ENCODE results near the gene MADD.

Gene MADD

DNA sequence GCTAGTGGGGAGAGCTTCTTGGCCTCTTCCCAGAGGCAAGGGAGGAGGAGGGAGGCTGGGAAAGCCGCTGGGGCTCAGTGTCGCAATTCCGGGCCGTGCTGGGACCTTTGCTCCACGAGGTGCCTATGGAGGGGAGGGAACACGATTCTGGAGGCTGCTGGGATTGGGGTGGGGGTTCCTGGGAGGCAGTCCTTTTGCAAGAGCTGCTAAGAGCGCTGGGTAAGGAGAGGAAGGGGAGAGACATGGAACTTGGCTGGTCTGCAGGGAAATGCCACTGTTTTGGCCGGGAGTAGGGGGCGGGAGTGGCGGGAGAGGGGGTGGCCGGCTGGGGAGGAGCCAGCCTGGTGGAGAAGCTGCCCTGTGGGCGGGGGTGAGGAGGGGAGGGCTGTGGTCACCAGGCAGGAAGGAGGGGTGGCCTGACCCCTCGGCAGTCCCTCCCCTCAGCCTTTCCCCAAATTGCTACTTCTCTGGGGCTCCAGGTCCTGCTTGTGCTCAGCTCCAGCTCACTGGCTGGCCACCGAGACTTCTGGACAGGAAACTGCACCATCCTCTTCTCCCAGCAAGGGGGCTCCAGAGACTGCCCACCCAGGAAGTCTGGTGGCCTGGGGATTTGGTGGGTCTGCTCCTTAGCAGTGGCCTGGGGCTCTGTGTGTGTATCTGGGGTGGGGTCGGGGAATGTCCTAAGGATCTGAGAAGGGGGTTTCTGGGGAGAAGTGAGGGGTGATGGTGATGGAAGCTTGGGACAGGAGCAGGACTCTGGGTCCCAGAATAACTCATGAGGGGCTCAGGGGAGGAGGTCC is 12.2 kb upstream of the MADD start, which contains the start of gene NR1H3:
Gene NR1H3 (plus strand): TSS at position 480 of the 800 bp plus-strand sequence. CDS start 1,221 bp downstream, outside the sequence.
- no peak for DNase-seq (ENCODE audit: low read depth)
- no peak within 1 kb of the TSS for H3K4me3 ChIP-seq (ENCODE audit: low read length)
- TF ChIP-seq, protein P1, sequence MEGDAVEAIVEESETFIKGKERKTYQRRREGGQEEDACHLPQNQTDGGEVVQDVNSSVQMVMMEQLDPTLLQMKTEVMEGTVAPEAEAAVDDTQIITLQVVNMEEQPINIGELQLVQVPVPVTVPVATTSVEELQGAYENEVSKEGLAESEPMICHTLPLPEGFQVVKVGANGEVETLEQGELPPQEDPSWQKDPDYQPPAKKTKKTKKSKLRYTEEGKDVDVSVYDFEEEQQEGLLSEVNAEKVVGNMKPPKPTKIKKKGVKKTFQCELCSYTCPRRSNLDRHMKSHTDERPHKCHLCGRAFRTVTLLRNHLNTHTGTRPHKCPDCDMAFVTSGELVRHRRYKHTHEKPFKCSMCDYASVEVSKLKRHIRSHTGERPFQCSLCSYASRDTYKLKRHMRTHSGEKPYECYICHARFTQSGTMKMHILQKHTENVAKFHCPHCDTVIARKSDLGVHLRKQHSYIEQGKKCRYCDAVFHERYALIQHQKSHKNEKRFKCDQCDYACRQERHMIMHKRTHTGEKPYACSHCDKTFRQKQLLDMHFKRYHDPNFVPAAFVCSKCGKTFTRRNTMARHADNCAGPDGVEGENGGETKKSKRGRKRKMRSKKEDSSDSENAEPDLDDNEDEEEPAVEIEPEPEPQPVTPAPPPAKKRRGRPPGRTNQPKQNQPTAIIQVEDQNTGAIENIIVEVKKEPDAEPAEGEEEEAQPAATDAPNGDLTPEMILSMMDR (IDR thresholded peaks at IDR 0.05; ENCODE audit: insufficient read depth, low read depth, low read length, missing control alignments), result peak; percentile 22

DNA sequence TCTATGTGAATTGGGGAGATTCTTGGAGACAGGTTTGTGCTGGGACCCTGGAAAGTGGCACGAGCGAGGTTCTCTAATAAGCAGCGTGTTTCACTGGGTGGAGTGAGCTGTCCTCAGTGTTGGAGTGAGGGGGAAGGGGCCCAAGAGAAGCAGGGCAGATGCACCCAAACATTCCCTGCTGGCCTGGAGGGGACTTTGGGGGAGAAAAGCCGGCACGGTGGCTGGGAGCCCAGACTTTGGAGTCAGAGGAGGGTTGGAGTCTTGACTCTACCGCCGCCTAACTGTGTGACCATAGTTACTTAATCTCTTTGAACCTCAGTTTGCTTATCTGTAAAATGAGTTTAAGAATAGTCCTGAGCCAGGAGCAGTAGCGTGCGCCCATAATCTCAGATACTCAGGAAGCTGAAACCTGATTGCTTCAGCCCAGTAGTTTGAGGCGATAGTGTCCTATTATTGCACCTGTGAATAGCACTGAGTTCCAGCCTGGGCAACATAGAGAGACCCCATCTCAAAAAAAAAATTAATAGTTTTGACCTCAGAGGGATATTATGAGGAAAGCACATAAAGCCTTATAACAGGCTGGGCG is 11.5 kb upstream of the MADD start:
- no peak overlapping the region for H3K4me3 ChIP-seq (ENCODE audit: low read length)
- DNase-seq (ENCODE audit: low read depth), result no peak
- TF ChIP-seq, protein P1 (IDR thresholded peaks at IDR 0.05; ENCODE audit: insufficient read depth, low read depth, low read length, missing control alignments), result no peak

DNA sequence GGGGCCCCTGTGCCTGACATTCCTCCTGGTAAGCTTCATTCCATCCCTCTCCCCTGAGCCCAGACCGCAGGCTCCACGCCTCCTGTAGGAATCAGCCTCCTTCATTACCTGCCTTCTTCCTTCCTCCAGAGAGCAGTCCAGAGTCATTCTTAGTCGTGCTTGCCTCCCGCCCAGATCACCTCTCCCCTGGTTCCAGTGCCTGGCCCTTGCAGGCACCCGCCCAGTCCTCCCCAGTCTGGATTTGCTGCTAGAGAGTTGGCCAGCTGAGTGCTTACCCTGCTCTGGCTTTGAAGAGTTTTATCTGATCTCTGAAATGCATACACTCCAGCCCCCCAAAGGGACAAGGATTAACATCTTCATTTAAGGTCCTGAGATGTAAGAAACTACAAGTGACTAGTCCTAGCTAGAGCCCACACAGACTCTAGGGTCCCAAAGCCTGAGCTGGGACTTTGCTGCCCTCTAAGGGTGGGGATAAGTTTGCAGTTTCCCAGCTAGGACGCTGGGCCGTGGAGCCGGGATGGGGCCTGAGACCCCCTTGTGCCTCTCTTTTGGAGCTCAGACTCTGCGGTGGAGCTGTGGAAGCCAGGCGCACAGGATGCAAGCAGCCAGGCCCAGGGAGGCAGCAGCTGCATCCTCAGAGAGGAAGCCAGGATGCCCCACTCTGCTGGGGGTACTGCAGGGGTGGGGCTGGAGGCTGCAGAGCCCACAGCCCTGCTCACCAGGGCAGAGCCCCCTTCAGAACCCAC is 10.5 kb upstream of the MADD start:
- DNase-seq (ENCODE audit: low read depth), result peak; percentile 35
- no peak overlapping the region for H3K4me3 ChIP-seq (ENCODE audit: low read length)
- TF ChIP-seq, protein P1 (IDR thresholded peaks at IDR 0.05; ENCODE audit: insufficient read depth, low read depth, low read length, missing control alignments), result peak; percentile 70

DNA sequence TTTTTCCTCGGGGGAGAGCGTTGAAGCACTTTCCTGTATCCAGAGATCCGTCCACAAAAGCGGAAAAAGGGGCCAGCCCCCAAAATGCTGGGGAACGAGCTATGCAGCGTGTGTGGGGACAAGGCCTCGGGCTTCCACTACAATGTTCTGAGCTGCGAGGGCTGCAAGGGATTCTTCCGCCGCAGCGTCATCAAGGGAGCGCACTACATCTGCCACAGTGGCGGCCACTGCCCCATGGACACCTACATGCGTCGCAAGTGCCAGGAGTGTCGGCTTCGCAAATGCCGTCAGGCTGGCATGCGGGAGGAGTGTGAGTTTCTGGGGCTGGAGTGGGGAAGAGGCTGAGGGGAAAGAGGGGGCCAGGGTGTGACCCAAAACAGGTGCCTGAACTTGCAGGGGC is 9.6 kb upstream of the MADD start:
- TF ChIP-seq, protein P1 (IDR thresholded peaks at IDR 0.05; ENCODE audit: insufficient read depth, low read depth, low read length, missing control alignments), result no peak
- no peak for DNase-seq (ENCODE audit: low read depth)
- H3K4me3 ChIP-seq (ENCODE audit: low read length), result no peak overlapping the region

DNA sequence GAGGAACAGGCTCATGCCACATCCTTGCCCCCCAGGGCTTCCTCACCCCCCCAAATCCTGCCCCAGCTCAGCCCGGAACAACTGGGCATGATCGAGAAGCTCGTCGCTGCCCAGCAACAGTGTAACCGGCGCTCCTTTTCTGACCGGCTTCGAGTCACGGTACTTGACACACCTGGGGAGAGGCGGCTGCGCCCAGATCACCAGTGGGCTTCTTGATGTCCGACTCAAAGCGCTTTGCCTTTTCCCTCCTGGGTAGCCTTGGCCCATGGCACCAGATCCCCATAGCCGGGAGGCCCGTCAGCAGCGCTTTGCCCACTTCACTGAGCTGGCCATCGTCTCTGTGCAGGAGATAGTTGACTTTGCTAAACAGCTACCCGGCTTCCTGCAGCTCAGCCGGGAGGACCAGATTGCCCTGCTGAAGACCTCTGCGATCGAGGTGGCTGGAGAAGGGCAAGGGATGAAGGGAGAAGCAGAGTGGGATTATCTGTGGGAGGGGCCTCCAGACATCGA is 8.6 kb upstream of the MADD start:
- H3K4me3 ChIP-seq (ENCODE audit: low read length), result no peak overlapping the region
- DNase-seq (ENCODE audit: low read depth), result no peak
- TF ChIP-seq, protein P1 (IDR thresholded peaks at IDR 0.05; ENCODE audit: insufficient read depth, low read depth, low read length, missing control alignments), result no peak

DNA sequence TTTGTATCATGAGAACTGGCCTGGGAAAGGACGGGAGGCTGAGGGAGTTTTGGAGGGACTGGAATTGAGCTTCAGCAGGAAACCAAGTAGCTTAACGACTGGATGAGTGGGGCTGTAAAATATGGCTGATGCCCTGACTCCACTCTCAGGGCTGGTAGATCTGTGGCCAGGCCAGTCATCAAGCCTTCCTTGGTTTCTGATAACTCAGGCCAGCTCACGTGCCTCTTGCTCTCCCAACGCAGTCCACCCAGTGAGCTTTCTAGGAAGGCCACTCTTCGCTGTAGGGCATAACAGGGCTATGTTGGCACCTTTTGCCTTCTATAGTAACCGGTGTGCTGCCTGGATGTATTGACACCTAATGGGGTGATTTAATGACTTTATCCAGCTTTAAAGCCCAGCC is 5.8 kb upstream of the MADD start:
- no peak overlapping the region for H3K4me3 ChIP-seq (ENCODE audit: low read length)
- no peak for DNase-seq (ENCODE audit: low read depth)
- TF ChIP-seq, protein P1 (IDR thresholded peaks at IDR 0.05; ENCODE audit: insufficient read depth, low read depth, low read length, missing control alignments), result no peak

Measured in epithelial cell of esophagus (primary cell).